HepG2 (cell line): ENCODE data around the gene KCTD5.

ENCODE experiments used
- CENPX ChIP-seq: sonication (generic); formaldehyde crosslinking; IDR thresholded peaks from 2 replicates; pipeline ENCODE4 v1.9.0; 2021; ENCODE audit warnings: mild to moderate bottlenecking, missing genetic modification reagents, moderate library complexity
- FOXO4 ChIP-seq: sonication (generic); formaldehyde crosslinking; conservative IDR thresholded peaks from 2 replicates; pipeline ENCODE4 v1.8.1; 2023; ENCODE audit warnings: missing genetic modification reagents
- JUND ChIP-seq: sonication (generic); formaldehyde crosslinking; IDR thresholded peaks from 2 replicates; pipeline ENCODE4 v1.8.0; 2022; ENCODE audit warnings: mild to moderate bottlenecking, missing genetic modification reagents
- KMT2A ChIP-seq: sonication (generic); formaldehyde crosslinking; IDR thresholded peaks from 2 replicates; pipeline ENCODE4 v1.4.0; 2020; ENCODE audit warnings: missing genetic modification reagents
- MXI1 ChIP-seq: IDR thresholded peaks from 3 replicates; pipeline ENCODE4 v1.6.1; 2012; ENCODE audit warnings: low read depth, low read length, inconsistent platforms, borderline replicate concordance
- POLR2AphosphoS5 ChIP-seq: IDR thresholded peaks from 2 replicates; pipeline ENCODE4 v1.6.1; 2012; ENCODE audit warnings: low read depth, low read length
- SALL1 ChIP-seq: sonication (generic); formaldehyde crosslinking; IDR thresholded peaks from 2 replicates; pipeline ENCODE4 v1.8.0; 2022; ENCODE audit warnings: mild to moderate bottlenecking, missing genetic modification reagents
- ZNF121 ChIP-seq: sonication (generic); formaldehyde crosslinking; IDR thresholded peaks from 2 replicates; pipeline ENCODE4 v1.5.0; 2020; ENCODE audit warnings: mild to moderate bottlenecking, missing genetic modification reagents
- ZNF501 ChIP-seq: sonication (generic); formaldehyde crosslinking; IDR thresholded peaks from 2 replicates; pipeline ENCODE4 v1.5.1; 2020; ENCODE audit warnings: mild to moderate bottlenecking, moderate library complexity, missing genetic modification reagents
- ZNF660 ChIP-seq: sonication (generic); formaldehyde crosslinking; IDR thresholded peaks from 2 replicates; pipeline ENCODE4 v1.5.1; 2020; ENCODE audit warnings: mild to moderate bottlenecking, low read depth, missing genetic modification reagents, borderline replicate concordance

- TF ChIP-seq ZNF121 (CRISPR knock-in tag) (no peak), POLR2AphosphoS5 (no peak), SALL1 (CRISPR knock-in tag) (no peak), ZNF501 (no peak), FOXO4 (no peak), CENPX (CRISPR knock-in tag) (no peak), ZNF660 (CRISPR knock-in tag) (no peak), KMT2A (CRISPR knock-in tag) (no peak), MXI1 (no peak), JUND (CRISPR knock-in tag) (no peak)
These were observed 41.9 kb downstream of the KCTD5 start for GRCh38 chr16:2724088-2724676.
